DOHH2 (cell line): ENCODE results near the gene ANKRD23.

Source experiments
- H3F3A ChIP-seq: fragments of 200-600 bp; sonication (generic), shearing (Covaris generic); 2 replicates; pipeline ENCODE4 v1.6.0; 2016; ENCODE audit warnings: antibody characterized with exemption, mild to moderate bottlenecking; ENCODE audit not compliant: control insufficient read depth, insufficient read depth
- H3K27ac ChIP-seq: fragments of 200-600 bp; sonication (generic); 2 replicates; pipeline ENCODE4 v1.5.1; 2014; ENCODE audit warnings: low read depth, mild to moderate bottlenecking, low read length, moderate library complexity
- H3K27me3 ChIP-seq: fragments of 200-600 bp; sonication (generic); 2 replicates; pipeline ENCODE4 v1.6.1; 2014; ENCODE audit warnings: mild to moderate bottlenecking, low read length, mixed read lengths; ENCODE audit not compliant: control insufficient read depth
- H3K36me3 ChIP-seq: fragments of 200-600 bp; sonication (generic); 2 replicates; pipeline ENCODE4 v1.6.1; 2014; ENCODE audit warnings: mild to moderate bottlenecking, low read length, moderate library complexity, mixed read lengths; ENCODE audit not compliant: control insufficient read depth
- H3K4me1 ChIP-seq: fragments of 200-600 bp; sonication (generic); 2 replicates; pipeline ENCODE4 v1.6.1; 2014; ENCODE audit warnings: mild to moderate bottlenecking, low read length, mixed read lengths; ENCODE audit not compliant: control insufficient read depth
- H3K4me2 ChIP-seq: fragments of 200-600 bp; sonication (generic); 2 replicates; pipeline ENCODE4 v1.6.0; 2014; ENCODE audit warnings: mild to moderate bottlenecking, low read length, moderate library complexity
- H3K4me3 ChIP-seq: fragments of 200-600 bp; sonication (generic); 2 replicates; pipeline ENCODE4 v1.5.1; 2014; ENCODE audit warnings: mild to moderate bottlenecking, low read length, mixed read lengths
- H3K79me2 ChIP-seq: fragments of 200-600 bp; sonication (generic); 2 replicates; pipeline ENCODE4 v1.6.1; 2014; ENCODE audit warnings: mild to moderate bottlenecking, low read length, mixed read lengths; ENCODE audit not compliant: control insufficient read depth
- H3K9me2 ChIP-seq: fragments of 200-600 bp; sonication (generic); replicated peaks from 2 replicates; pipeline ENCODE4 v1.6.1; 2014; ENCODE audit warnings: mild to moderate bottlenecking, low read length, mixed read lengths; ENCODE audit not compliant: control insufficient read depth
- H3K9me3 ChIP-seq: fragments of 200-600 bp; sonication (generic); 2 replicates; pipeline ENCODE4 v1.6.1; 2014; ENCODE audit warnings: antibody characterized with exemption, low read length, mixed read lengths; ENCODE audit not compliant: control insufficient read depth, insufficient read depth
- H4K20me1 ChIP-seq: fragments of 200-600 bp; sonication (generic); 2 replicates; pipeline ENCODE4 v1.6.0; 2014; ENCODE audit warnings: low read depth, mild to moderate bottlenecking, antibody characterized with exemption, low read length, moderate library complexity; ENCODE audit not compliant: control insufficient read depth, insufficient read depth
- CTCF ChIP-seq: fragments of 200-600 bp; sonication (generic); IDR thresholded peaks from one replicate; pipeline ENCODE4 v1.5.1; 2014; ENCODE audit warnings: antibody characterized with exemption, mild to moderate bottlenecking, low read depth, low read length; ENCODE audit not compliant: poor library complexity, severe bottlenecking
- EZH2phosphoT487 ChIP-seq: fragments of 200-600 bp; sonication (generic); IDR thresholded peaks from 2 replicates; pipeline ENCODE4 v1.6.1; 2017; ENCODE audit warnings: borderline replicate concordance, mild to moderate bottlenecking, antibody characterized with exemption, low read length, moderate library complexity, mixed read lengths

The ANKRD23 gene

GRCh38 chr2:96809951-96810782, 33.7 kb downstream of the ANKRD23 start:
- H3F3A ChIP-seq = peaks cover 12% of the 10 kb centered on the region
- H4K20me1 ChIP-seq = no peaks in the 10 kb centered on the region
- H3K4me3 ChIP-seq = no peak overlapping the region
- peaks cover 1% of the 10 kb centered on the region for H3K79me2 ChIP-seq
- no peak overlapping the region for H3K27ac ChIP-seq
- no peak for TF ChIP-seq EZH2phosphoT487
- TF ChIP-seq CTCF = no peak
- no peaks in the 10 kb centered on the region for H3K27me3 ChIP-seq
- no peaks in the 10 kb centered on the region; the same call in none of the 2 replicates for H3K36me3 ChIP-seq
- no peak overlapping the region for H3K4me2 ChIP-seq
- peaks cover 52% of the 10 kb centered on the region for H3K4me1 ChIP-seq
- no peaks in the 10 kb centered on the region for H3K9me2 ChIP-seq
- no peaks in the 10 kb centered on the region for H3K9me3 ChIP-seq

DNA sequence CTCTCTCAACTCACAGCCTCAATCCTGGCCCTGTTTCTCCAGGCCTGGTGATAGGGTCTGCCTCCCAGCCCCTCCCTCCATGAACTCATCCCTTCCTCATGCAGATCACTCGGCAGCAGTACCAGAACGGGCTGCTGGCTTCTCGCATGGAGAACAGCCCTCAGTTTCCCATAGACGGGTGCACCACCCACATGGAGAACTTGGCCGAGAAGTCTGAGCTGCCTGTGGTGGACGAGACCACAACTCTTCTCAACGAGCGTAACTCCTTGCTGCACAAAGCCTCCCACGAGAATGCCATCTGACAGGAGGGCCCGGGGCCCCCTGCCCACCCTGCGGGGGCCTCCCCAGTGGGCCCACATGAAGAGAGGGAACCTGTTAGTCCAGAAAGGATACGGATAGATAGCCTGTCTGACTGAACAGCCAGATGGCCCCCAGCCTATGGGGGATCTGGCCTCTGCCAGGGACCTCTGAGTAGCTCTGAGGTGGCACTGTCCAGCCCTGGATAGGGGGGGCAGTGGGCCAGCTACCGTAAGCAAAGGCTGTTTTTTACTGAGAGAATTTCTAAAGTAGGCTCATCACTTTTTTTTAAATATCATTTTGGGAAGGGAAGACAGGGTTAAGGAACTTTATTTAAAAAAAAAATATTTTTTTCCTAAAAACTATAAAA, 34.5 kb downstream of the ANKRD23 start:
- no peaks in the 10 kb centered on the region for H3K79me2 ChIP-seq
- H3K9me3 ChIP-seq = no peaks in the 10 kb centered on the region
- H3K9me2 ChIP-seq = no peaks in the 10 kb centered on the region
- H3K4me1 ChIP-seq = peaks cover 51% of the 10 kb centered on the region
- peaks cover 12% of the 10 kb centered on the region for H3F3A ChIP-seq
- H3K4me2 ChIP-seq = no peak overlapping the region
- no peaks in the 10 kb centered on the region for H4K20me1 ChIP-seq
- no peak overlapping the region for H3K4me3 ChIP-seq
- no peak overlapping the region for H3K27ac ChIP-seq
- H3K27me3 ChIP-seq = no peaks in the 10 kb centered on the region
- TF ChIP-seq CTCF (no peak), EZH2phosphoT487 (no peak)
- H3K36me3 ChIP-seq = no peaks in the 10 kb centered on the region; the same call in none of the 2 replicates

DNA sequence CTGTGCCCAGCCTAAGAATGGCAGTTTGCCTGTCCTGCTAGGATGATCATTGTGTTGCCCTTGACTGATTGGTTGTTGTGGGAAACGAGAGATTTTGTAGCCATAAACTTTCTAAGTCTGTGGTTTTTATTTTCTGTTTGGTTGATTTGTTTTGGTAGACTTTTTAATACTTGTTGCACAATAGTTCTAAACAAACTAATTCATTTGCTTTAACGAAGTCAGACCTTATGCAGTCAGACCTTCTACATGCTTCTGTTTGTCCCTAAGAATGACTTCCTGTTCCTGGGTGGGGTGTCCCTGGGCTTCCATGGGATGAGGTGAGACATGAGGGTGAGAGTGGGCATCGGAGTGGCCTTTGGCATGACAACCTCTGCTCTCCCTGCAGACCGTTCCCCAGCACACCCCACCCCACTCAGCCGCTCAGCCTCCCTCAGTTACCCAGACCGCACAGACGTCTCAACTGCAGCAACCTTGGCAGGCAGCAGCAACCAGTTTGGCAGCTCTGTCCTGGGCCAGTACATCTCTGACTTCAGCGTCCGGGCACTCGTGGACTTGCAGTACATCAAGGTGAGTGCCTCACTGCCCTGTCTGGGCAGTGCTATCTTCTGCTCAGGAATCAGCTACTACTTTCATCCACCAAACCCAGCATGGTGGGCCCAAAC, 35.5 kb downstream of the ANKRD23 start:
- Histone ChIP-seq H4K20me1 (no peaks in the 10 kb centered on the region), H3K9me3 (no peaks in the 10 kb centered on the region), H3K27me3 (no peaks in the 10 kb centered on the region), H3K36me3 (no peaks in the 10 kb centered on the region; the same call in none of the 2 replicates), H3F3A (peaks cover 12% of the 10 kb centered on the region), H3K27ac (no peak overlapping the region), H3K79me2 (no peaks in the 10 kb centered on the region), H3K4me1 (peaks cover 51% of the 10 kb centered on the region), H3K4me2 (no peak overlapping the region), H3K9me2 (no peaks in the 10 kb centered on the region), H3K4me3 (no peak overlapping the region)
- TF ChIP-seq CTCF (no peak), EZH2phosphoT487 (no peak)
